Breast epithelium (tissue), 4 donors: Measurements from ENCODE around the gene UQCC2. TPM values are rescaled to one million over a fixed set of nuclear protein-coding genes. Genes with fewer than 3 reads are reported as not detected.

Source experiments
- DNase-seq, 2 donors: peaks; one replicate each; pipeline ENCODE4 v3.0.0-alpha.2; 2019; ENCODE audit warnings: low spot score in 2 of 2
- H3K27ac ChIP-seq, 2 donors: fragments of 200-600 bp; sonication (generic) in 1 of 2; one replicate each; pipeline ENCODE4 v1.5.1; 2016 to 2019; ENCODE audit warnings: mild to moderate bottlenecking in 1 of 2
- H3K27me3 ChIP-seq, 2 donors: fragments of 200-600 bp; sonication (generic) in 1 of 2; one replicate each; pipeline versions ENCODE4 v1.5.1 to v1.6.0; 2017 to 2019; ENCODE audit warnings: control low read depth in 1 of 2, mild to moderate bottlenecking in 1 of 2
- H3K36me3 ChIP-seq: fragments of 200-600 bp; one replicate; pipeline ENCODE4 v1.5.1; 2019
- H3K4me1 ChIP-seq, 2 donors: fragments of 200-600 bp; sonication (generic); one replicate each; pipeline ENCODE4 v1.5.1; 2016 to 2019; ENCODE audit warnings: control low read depth in 1 of 2
- H3K4me3 ChIP-seq, 3 donors: fragments of 200-600 bp; sonication (generic); 1 replicate in 2 of 3; 2 replicates in 1 of 3; pipeline ENCODE4 v1.5.1; 2016 to 2019; ENCODE audit warnings: mild to moderate bottlenecking in 3 of 3, moderate library complexity in 2 of 3
- H3K9me3 ChIP-seq, 2 donors: fragments of 200-600 bp; sonication (generic) in 1 of 2; one replicate each; pipeline ENCODE4 v1.5.1; 2016 to 2019; ENCODE audit warnings: control low read depth in 1 of 2
- CTCF ChIP-seq, 3 donors: fragments of 450-650 bp; IDR thresholded peaks; one replicate each; pipeline ENCODE4 v1.5.1; 2016 to 2017; ENCODE audit warnings: antibody characterized with exemption in 3 of 3, mild to moderate bottlenecking in 3 of 3, moderate library complexity in 3 of 3
- POLR2A ChIP-seq: fragments of 450-650 bp; IDR thresholded peaks from one replicate; pipeline ENCODE4 v1.6.1; 2016; ENCODE audit warnings: antibody characterized with exemption, mild to moderate bottlenecking, moderate library complexity
- POLR2AphosphoS5 ChIP-seq, 3 donors: sonication (generic); formaldehyde crosslinking; IDR thresholded peaks; one replicate each; pipeline ENCODE4 v1.6.1; 2017; ENCODE audit warnings: antibody characterized with exemption in 3 of 3
- intact Hi-C: fragments of 100-400 bp; cut with DNase I; formaldehyde crosslinking; loops from one replicate; pipeline ENCODE4 v1.15.1; 2023; ENCODE audit warnings: low total_unique reads
- total RNA-seq, 3 donors: library from RNA; depleted of rRNA; stranded (reverse); fragments of >200 nt; gene quantifications; one replicate each; pipeline ENCODE4 v1.1.0, GENCODE V29; 2016

The UQCC2 gene
- total RNA-seq, 3 donors from 2014 or later: 9.9 to 19.7 (median 19.6) TPM

- H3K4me3 ChIP-seq: no peak overlapping the region
- intact Hi-C loops: loop anchor here (5.0 to 10.0 kb wide), 2 partner anchors 96 to 114 kb away; partner anchors contain the start of gene BAK1
- no peaks in the 10 kb centered on the region for H3K36me3 ChIP-seq
- peak overlapping the region; percentile 66 to 68 for H3K27ac ChIP-seq
- peaks cover 15 to 40% of the 10 kb centered on the region in 2 donors for H3K4me1 ChIP-seq
- no peaks in the 10 kb centered on the region for H3K27me3 ChIP-seq
- TF ChIP-seq POLR2AphosphoS5 (IDR thresholded peaks at IDR 0.05): no peak
- no peak for TF ChIP-seq POLR2A
- no peak for TF ChIP-seq CTCF (IDR thresholded peaks at IDR 0.05)
- no peaks in the 10 kb centered on the region for H3K9me3 ChIP-seq
- DNase-seq: no peak
Observed at GRCh38 chr6:33698494-33698893, 13.0 kb downstream of the UQCC2 start.

GRCh38 chr6:33697845-33698244, 13.7 kb downstream of the UQCC2 start:
- H3K27me3 ChIP-seq: no peaks in the 10 kb centered on the region
- intact Hi-C loops: loop anchor here (5.0 to 10.0 kb wide), 2 partner anchors 96 to 113 kb away; partner anchors contain the start of gene BAK1
- TF ChIP-seq POLR2A (no peak), CTCF (IDR thresholded peaks at IDR 0.05) (no peak), POLR2AphosphoS5 (IDR thresholded peaks at IDR 0.05) (no peak)
- H3K4me3 ChIP-seq: no peak overlapping the region
- H3K9me3 ChIP-seq: no peaks in the 10 kb centered on the region
- H3K4me1 ChIP-seq: peaks cover 15 to 40% of the 10 kb centered on the region in 2 donors
- peak overlapping the region; percentile 68 to 76 for H3K27ac ChIP-seq
- H3K36me3 ChIP-seq: no peaks in the 10 kb centered on the region
- DNase-seq: no peak

- no peaks in the 10 kb centered on the region for H3K27me3 ChIP-seq
- H3K9me3 ChIP-seq: no peaks in the 10 kb centered on the region
- TF ChIP-seq POLR2A (no peak), POLR2AphosphoS5 (IDR thresholded peaks at IDR 0.05) (peak in 1 of 3 donors; percentile 37)
- intact Hi-C loops: loop anchor here (5.0 to 10.0 kb wide), 2 partner anchors 95 to 112 kb away; partner anchors contain the start of gene BAK1
- H3K36me3 ChIP-seq: no peaks in the 10 kb centered on the region
- peak in 1 of 2 donors; percentile 64 for DNase-seq
- H3K4me1 ChIP-seq: peaks cover 15 to 40% of the 10 kb centered on the region in 2 donors
- peak overlapping the region; percentile 68 to 76 for H3K27ac ChIP-seq
- H3K4me3 ChIP-seq: peak overlapping the region in 1 of 3 donors; percentile 13
Observed at GRCh38 chr6:33696548-33697518, 14.7 kb downstream of the UQCC2 start.

GRCh38 chr6:33696076-33696475, 15.4 kb downstream of the UQCC2 start:
- H3K36me3 ChIP-seq: no peaks in the 10 kb centered on the region
- no peaks in the 10 kb centered on the region for H3K27me3 ChIP-seq
- peaks cover 15 to 40% of the 10 kb centered on the region in 2 donors for H3K4me1 ChIP-seq
- H3K27ac ChIP-seq: peak overlapping the region; percentile 68 to 79
- H3K9me3 ChIP-seq: no peaks in the 10 kb centered on the region
- H3K4me3 ChIP-seq: no peak overlapping the region
- intact Hi-C loops: loop anchor here (5.0 to 10.0 kb wide), 2 partner anchors 94 to 111 kb away; partner anchors contain the start of gene BAK1
- no peak for DNase-seq
- no peak for TF ChIP-seq CTCF (IDR thresholded peaks at IDR 0.05)
- TF ChIP-seq POLR2A: no peak
- TF ChIP-seq POLR2AphosphoS5 (IDR thresholded peaks at IDR 0.05): no peak

GRCh38 chr6:33695451-33695887, 16.0 kb downstream of the UQCC2 start:
- H3K27ac ChIP-seq: peak overlapping the region; percentile 68 to 79
- H3K27me3 ChIP-seq: no peaks in the 10 kb centered on the region

More at GRCh38 chr6:33695451-33695887, 16.0 kb downstream of the UQCC2 start:
- no peak for TF ChIP-seq CTCF (IDR thresholded peaks at IDR 0.05)
- no peak for TF ChIP-seq POLR2AphosphoS5 (IDR thresholded peaks at IDR 0.05)
- TF ChIP-seq POLR2A: no peak
- intact Hi-C loops: loop anchor here (5.0 to 10.0 kb wide), 2 partner anchors 93 to 111 kb away; partner anchors contain the start of gene BAK1
- Histone ChIP-seq H3K4me1 (peaks cover 15 to 35% of the 10 kb centered on the region in 2 donors), H3K9me3 (no peaks in the 10 kb centered on the region), H3K4me3 (no peak overlapping the region), H3K36me3 (no peaks in the 10 kb centered on the region)
- DNase-seq: no peak
